Astrocyte of the spinal cord (primary cell): ENCODE measurements around the gene MTREX.

Experiments
- DNase-seq: peaks from one replicate; pipeline ENCODE4 v3.0.0; 2011; ENCODE audit warnings: low read depth, low spot score
- H3K4me3 ChIP-seq: 2 replicates; pipeline ENCODE4 v1.5.1; 2011; ENCODE audit warnings: low read depth, mild to moderate bottlenecking, low read length, moderate library complexity
- in situ Hi-C: cut with HindIII; loops from 2 replicates; pipeline ENCODE4 v1.10.0; 2017; ENCODE audit warnings: low sequenced_read_pairs
- TF ChIP-seq, protein P1 (sequence below): IDR thresholded peaks from 2 replicates; pipeline ENCODE4 v1.5.1; 2012; ENCODE audit warnings: low read depth, mild to moderate bottlenecking, low read length, inconsistent platforms

The MTREX gene

DNA sequence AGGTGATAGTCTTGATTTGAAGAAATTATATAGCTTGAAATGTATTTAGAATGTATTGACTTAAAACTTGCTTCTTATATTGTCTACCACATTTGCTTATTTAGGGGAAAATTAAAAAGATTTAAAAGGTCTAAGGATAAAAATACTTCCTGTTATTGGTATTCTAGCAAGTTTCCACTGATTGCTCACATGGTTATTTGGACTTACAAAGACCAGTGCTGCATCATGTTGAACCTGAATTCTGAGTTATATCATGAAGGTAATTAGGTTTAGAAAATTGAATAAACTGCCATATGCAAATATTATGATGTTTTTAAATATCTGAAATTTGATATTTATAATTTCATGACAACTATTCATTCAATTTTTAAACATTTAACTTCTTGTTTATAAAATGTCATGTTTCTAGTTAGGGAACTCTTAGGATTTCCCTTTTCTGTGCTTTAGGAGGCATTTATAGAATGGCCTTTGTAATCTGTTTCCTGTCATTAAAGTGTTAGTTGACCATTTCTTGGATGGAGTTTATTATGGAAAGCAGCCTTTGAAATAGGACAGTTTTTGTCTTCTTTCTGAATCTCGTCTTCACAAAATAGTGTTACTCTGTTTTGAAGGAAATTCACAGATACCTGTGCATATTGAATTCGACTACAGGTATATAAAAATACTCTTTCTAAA is 85.8 kb downstream of the MTREX start:
- DNase-seq = no peak
- no peak overlapping the region for H3K4me3 ChIP-seq
- TF ChIP-seq, protein P1, sequence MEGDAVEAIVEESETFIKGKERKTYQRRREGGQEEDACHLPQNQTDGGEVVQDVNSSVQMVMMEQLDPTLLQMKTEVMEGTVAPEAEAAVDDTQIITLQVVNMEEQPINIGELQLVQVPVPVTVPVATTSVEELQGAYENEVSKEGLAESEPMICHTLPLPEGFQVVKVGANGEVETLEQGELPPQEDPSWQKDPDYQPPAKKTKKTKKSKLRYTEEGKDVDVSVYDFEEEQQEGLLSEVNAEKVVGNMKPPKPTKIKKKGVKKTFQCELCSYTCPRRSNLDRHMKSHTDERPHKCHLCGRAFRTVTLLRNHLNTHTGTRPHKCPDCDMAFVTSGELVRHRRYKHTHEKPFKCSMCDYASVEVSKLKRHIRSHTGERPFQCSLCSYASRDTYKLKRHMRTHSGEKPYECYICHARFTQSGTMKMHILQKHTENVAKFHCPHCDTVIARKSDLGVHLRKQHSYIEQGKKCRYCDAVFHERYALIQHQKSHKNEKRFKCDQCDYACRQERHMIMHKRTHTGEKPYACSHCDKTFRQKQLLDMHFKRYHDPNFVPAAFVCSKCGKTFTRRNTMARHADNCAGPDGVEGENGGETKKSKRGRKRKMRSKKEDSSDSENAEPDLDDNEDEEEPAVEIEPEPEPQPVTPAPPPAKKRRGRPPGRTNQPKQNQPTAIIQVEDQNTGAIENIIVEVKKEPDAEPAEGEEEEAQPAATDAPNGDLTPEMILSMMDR = no peak
- in situ Hi-C loops = no loop called here

DNA sequence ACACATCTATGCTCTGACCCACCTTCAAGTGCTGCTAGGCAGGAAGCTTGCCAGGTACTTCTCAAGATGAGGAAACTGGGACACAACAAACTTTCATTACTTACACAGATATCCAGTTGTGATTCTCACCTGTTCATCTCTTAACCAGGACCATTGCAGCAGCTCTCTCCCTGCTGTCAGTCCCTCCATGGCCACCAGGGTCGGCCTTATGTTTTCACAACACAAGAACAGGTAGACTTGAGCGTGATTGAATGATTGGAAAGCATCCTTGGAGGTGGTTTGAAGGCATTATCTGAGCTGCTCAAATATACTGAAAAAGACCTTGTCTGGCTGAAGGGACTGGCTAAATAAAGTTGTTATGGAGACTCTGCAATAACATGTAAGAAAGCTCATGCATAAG is 94.4 kb downstream of the MTREX start:
- H3K4me3 ChIP-seq = no peak overlapping the region
- in situ Hi-C loops = no loop called here
- DNase-seq = no peak
- TF ChIP-seq, protein P1 = peak; percentile 28

DNA sequence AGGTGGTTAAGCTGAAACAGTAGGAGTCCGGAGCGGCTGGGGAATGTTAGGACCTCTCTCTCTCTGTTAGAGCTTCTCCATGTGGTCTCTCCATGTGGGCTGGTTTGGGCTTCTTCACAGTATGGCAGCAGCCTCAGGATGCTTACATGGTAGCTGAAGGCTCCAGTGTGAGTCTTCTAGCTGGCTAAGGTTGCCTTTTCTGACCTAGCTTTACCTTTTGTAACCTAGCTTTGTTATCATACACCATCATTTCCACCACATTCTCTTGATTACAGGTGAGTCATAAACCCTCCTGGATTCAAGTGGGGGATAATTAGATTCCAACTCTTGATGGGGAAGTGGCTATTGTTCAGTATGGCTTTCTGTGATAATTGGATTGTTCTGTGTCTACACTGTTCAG is 98.5 kb downstream of the MTREX start:
- TF ChIP-seq, protein P1 = no peak

DNA sequence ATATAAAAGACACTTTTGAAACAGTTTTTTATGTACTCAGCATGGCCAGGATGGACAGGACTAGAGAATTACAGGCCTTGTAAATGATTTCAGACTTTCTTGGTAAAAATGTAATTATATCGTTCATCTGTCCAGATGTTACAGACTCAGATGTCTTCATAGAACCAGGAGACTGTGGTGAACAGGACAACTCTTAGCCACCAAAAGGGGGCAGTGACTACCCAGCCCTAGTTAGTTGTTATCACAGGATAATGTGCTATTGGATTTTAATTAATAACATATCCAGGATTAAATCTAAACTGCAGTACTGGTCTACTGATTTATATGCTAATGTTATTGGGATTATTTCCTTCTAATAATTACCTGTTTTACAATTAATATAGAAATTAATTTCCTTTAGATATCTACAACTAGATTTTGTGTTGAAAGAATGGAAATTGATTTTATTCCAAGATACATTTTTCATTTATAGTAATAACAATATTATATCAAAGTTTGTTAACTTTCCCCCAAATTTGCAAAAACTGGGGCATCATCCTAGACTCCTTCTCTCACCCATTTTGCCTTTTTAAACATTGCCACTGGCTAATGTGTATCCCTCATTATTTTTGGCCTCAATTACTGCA is 99.4 kb downstream of the MTREX start:
- TF ChIP-seq, protein P1 = peak; percentile 80
- peak; percentile 52 for DNase-seq
- in situ Hi-C loops = no loop called here
- no peak overlapping the region for H3K4me3 ChIP-seq

More for the DNA sequence above, 98.5 kb downstream of the MTREX start:
- no peak for DNase-seq
- H3K4me3 ChIP-seq = no peak overlapping the region
- in situ Hi-C loops = no loop called here

DNA sequence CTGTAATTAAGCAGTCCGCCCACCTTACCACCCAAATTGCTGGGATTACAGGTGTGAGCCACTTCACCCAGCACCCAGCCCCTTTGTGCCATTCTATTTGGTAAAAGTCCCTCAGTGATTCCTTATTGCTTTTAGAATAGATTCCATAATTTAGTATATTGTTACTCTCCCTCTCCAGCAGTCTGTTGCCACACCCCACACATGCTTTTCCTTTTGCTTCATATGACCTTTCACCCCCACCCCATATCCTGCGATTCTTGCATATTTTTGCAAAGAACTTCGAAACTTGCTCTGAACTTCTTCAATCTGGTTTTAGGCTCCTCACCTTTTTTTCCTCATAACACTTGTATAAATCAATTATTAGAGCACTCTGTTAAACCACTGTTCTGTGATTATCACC is 100.2 kb downstream of the MTREX start:
- H3K4me3 ChIP-seq = no peak overlapping the region
- DNase-seq = no peak
- TF ChIP-seq, protein P1 = no peak
- in situ Hi-C loops = no loop called here

DNA sequence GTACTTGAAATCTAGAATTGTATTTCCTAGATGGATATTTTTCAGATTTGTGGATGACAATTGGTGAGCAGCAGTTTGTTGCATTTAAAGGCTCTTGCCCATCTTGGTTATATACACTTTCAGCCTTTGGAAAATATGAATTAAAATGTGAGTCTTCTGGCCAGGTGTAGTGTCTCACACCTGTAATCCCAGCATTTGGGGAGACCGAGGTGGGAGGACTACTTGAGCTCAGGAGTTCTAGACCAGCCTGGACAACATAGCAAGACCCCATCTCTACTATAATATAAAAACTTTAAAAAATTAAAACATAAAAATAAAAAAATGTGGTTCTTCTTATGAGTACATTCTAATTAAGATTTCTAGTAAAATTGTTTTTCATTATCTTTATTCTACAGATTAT is 102.0 kb downstream of the MTREX start:
- TF ChIP-seq, protein P1 = no peak
- H3K4me3 ChIP-seq = no peak overlapping the region
- in situ Hi-C loops = no loop called here
- no peak for DNase-seq
